ENCODE data around the gene MAGEF1. TPM values are rescaled to one million over a fixed set of nuclear protein-coding genes. Genes with fewer than 3 reads are reported as not detected.

The MAGEF1 gene
- total RNA-seq, 1 experiment from 2014 or later = 25.2 TPM

Other genes with a start within 250 kb of the MAGEF1 start
- gene EPHB3, start 150.3 kb downstream of the MAGEF1 start, total RNA-seq (2014; rRNA removed; shearing (Covaris generic); ENCODE audit: low replicate concordance) = 0.20 TPM in 1 of 2 replicates, not detected in the other
- 44.0 and 62.8 TPM in 2 replicates for gene VPS8, start 100.1 kb upstream of the MAGEF1 start, total RNA-seq (2014; rRNA removed; shearing (Covaris generic); ENCODE audit: low replicate concordance)

Data from Caki2 (cell line).